ENCODE data around the gene MTF2. TPM values are rescaled to one million over a fixed set of nuclear protein-coding genes. Genes with fewer than 3 reads are reported as not detected.

The MTF2 gene
- polyA plus RNA-seq, 3 donors = 16.0 to 56.3 (median 32.5) TPM

GRCh38 chr1:93186667-93187066 lies 107.6 kb downstream of the MTF2 start:
- Histone ChIP-seq H3K27me3 (ENCODE audit: control insufficient read depth in 2 of 2, insufficient read depth in 2 of 2, low read length in 2 of 2) (no peaks in the 10 kb centered on the region), H3K9ac (ENCODE audit: insufficient read depth, low read length, poor library complexity, severe bottlenecking) (no peak overlapping the region), H3K4me1 (ENCODE audit: control insufficient read depth in 1 of 2, insufficient read depth in 2 of 2, low read length in 2 of 2) (peaks cover 22 to 36% of the 10 kb centered on the region in 2 donors), H3K79me2 (ENCODE audit: insufficient read depth, low read length) (peaks cover 64% of the 10 kb centered on the region), H3K4me2 (replicated peaks; ENCODE audit: extremely low read depth, low read length, poor library complexity, severe bottlenecking) (peak overlapping the region; percentile 51), H3K36me3 (replicated peaks in 1 of 2; ENCODE audit: control insufficient read depth in 1 of 2, insufficient read depth in 2 of 2, low read length in 2 of 2) (peaks cover 0 to 18% of the 10 kb centered on the region in 2 donors), H3K4me3 (replicated peaks in 1 of 3; ENCODE audit: low read depth in 2 of 3, low read length in 3 of 3) (peak overlapping the region in 1 of 3 experiments; percentile 12), H3K27ac (ENCODE audit: low read depth in 1 of 2, low read length in 2 of 2) (peak overlapping the region in 1 of 2 donors; percentile 68), H2AFZ (ENCODE audit: insufficient read depth, low read depth, low read length, poor library complexity, severe bottlenecking) (no peak overlapping the region), H3K9me3 (replicated peaks in 1 of 2; ENCODE audit: control insufficient read depth in 1 of 2, insufficient read depth in 1 of 2, low read length in 2 of 2) (no peaks in the 10 kb centered on the region), H4K20me1 (ENCODE audit: insufficient read depth, low read length) (no peaks in the 10 kb centered on the region)
- peak overlapping the region in 4 of 7 donors; percentile 25 to 42 (median 36) for H3K27ac Mint-ChIP-seq
- TF ChIP-seq CTCF (IDR thresholded peaks at IDR 0.05) = no peak
- no CpG with 5 or more reads among the region's 1 CpG for WGBS (ENCODE audit: insufficient coverage)
- intact Hi-C loops (cut with micrococcal nuclease) = no loop called here
- no peaks in the 10 kb centered on the region for H3K27me3 Mint-ChIP-seq (ENCODE audit: low read depth in 3 of 3)
- peaks cover 33% of the 10 kb centered on the region for H3K4me1 Mint-ChIP-seq
- H3K36me3 Mint-ChIP-seq = peaks cover 10 to 27% of the 10 kb centered on the region in 2 donors
- DNase-seq = peak; percentile 23 to 61 (median 52)
- no peak overlapping the region for H3K4me3 Mint-ChIP-seq
- H3K9me3 Mint-ChIP-seq = no peaks in the 10 kb centered on the region

Other genes with a start within 250 kb of the MTF2 start
- gene RPL5, start 247.2 kb upstream of the MTF2 start, polyA plus RNA-seq = 1,000 to 10,000 TPM in 1 of 3 donors, 100 to 1,000 TPM in 2; 921 to 1,114 (median 953) TPM
- 1 to 10 TPM in 1 of 3 donors, under 1 TPM in 2; 0.45 to 1.4 (median 0.83) TPM for gene DIPK1A, start 117.8 kb upstream of the MTF2 start, polyA plus RNA-seq
- gene TMED5, start 101.1 kb downstream of the MTF2 start, polyA plus RNA-seq = 10 to 100 TPM; 30.0 to 75.8 (median 62.8) TPM
- gene CCDC18, start 101.4 kb downstream of the MTF2 start, polyA plus RNA-seq = 1 to 10 TPM; 2.8 to 5.9 (median 4.4) TPM